CD4-positive, alpha-beta T cell (primary cell): Measurements from ENCODE around the gene ZNF536. TPM values are rescaled to one million over a fixed set of nuclear protein-coding genes. Genes with fewer than 3 reads are reported as not detected.
"Not testable (repeated sequence)": the region's sequence is repeated elsewhere in the genome, so short reads cannot be mapped to it uniquely, and the experiment has no call there.

ENCODE experiments used
- ATAC-seq: fragments of 200-7000 bp; cut with Tn5 transposase; one replicate; pipeline ENCODE4 v1.10.0; 2022; ENCODE audit warnings: mild to moderate bottlenecking; ENCODE audit not compliant: poor library complexity
- CTCF ChIA-PET: fragments of 350-600 bp; sonication (Branson Sonifier 250); formaldehyde crosslinking; loops from one replicate; lab custom pipeline; 2021; ENCODE audit warnings: antibody characterized with exemption, inconsistent platforms; lab: Charles Lee
- POLR2A ChIA-PET: fragments of 350-600 bp; sonication (Branson Sonifier 250); formaldehyde crosslinking; loops from one replicate; lab custom pipeline; 2021; ENCODE audit warnings: antibody characterized with exemption, inconsistent platforms; lab: Charles Lee
- DNase-seq, 14 experiments: peaks; one replicate each; pipeline ENCODE4 v3.0.0-alpha.2; 2013 to 2020; ENCODE audit warnings: mixed read lengths in 2 of 14
- H3K27ac ChIP-seq, 2 donors: one replicate each; pipeline versions ENCODE4 v1.5.1 to v1.7.0; 2013; ENCODE audit warnings: low read length in 2 of 2, low read depth in 1 of 2, mild to moderate bottlenecking in 1 of 2
- H3K27me3 ChIP-seq, 2 experiments: 1 replicate in 1 of 2; 2 replicates in 1 of 2; pipeline versions ENCODE4 v1.6.1 to v1.7.0; 2013; ENCODE audit warnings: low read length in 2 of 2, control low read depth in 1 of 2, mild to moderate bottlenecking in 1 of 2, moderate library complexity in 1 of 2; ENCODE audit not compliant: insufficient read depth in 2 of 2, control insufficient read depth in 1 of 2
- H3K36me3 ChIP-seq: one replicate; pipeline ENCODE4 v1.6.1; 2013; ENCODE audit warnings: low read length, control low read depth; ENCODE audit not compliant: insufficient read depth
- H3K4me1 ChIP-seq: one replicate; pipeline ENCODE4 v1.6.1; 2013; ENCODE audit warnings: low read length, control low read depth; ENCODE audit not compliant: insufficient read depth
- H3K4me3 ChIP-seq: one replicate; pipeline ENCODE4 v1.5.1; 2013; ENCODE audit warnings: mild to moderate bottlenecking, low read length, moderate library complexity
- H3K9me3 ChIP-seq, 2 experiments: 1 replicate in 1 of 2; 2 replicates in 1 of 2; pipeline versions ENCODE4 v1.6.1 to v1.7.0; 2013; ENCODE audit warnings: low read length in 2 of 2, mild to moderate bottlenecking in 2 of 2, control low read depth in 1 of 2, moderate library complexity in 1 of 2; ENCODE audit not compliant: control insufficient read depth in 1 of 2, insufficient read depth in 1 of 2
- H3K27ac Mint-ChIP-seq: one replicate; pipeline ENCODE4 v1.8.0; 2020; ENCODE audit warnings: mixed read lengths
- H3K27me3 Mint-ChIP-seq: one replicate; pipeline ENCODE4 v1.8.0; 2021; ENCODE audit warnings: mixed read lengths
- H3K36me3 Mint-ChIP-seq: one replicate; pipeline ENCODE4 v1.8.0; 2021; ENCODE audit warnings: low read depth, mixed read lengths
- H3K4me1 Mint-ChIP-seq: one replicate; pipeline ENCODE4 v1.8.0; 2021; ENCODE audit warnings: low read depth, mixed read lengths
- H3K4me3 Mint-ChIP-seq: one replicate; pipeline ENCODE4 v1.8.0; 2020; ENCODE audit warnings: mild to moderate bottlenecking, mixed read lengths
- H3K9me3 Mint-ChIP-seq: one replicate; pipeline ENCODE4 v1.8.0; 2020; ENCODE audit warnings: mixed read lengths
- intact Hi-C, 2 experiments: fragments of 100-400 bp; cut with DNase I in 1 of 2; cut with micrococcal nuclease in 1 of 2; formaldehyde crosslinking; loops; one replicate each; pipeline versions ENCODE4 v1.15.1 to v1.9.0; 2023 to 2025; cut with DNase I, micrococcal nuclease
- total RNA-seq, 174 experiments: library from RNA in 2 of 174; stranded (reverse) in 2 of 174; gene quantifications; one replicate each; pipeline ENCODE4 v1.2.3 and lab custom pipeline; 2021 to 2026
- TF ChIP-seq, protein P1 (sequence below): fragments of 200-600 bp; IDR thresholded peaks from one replicate; pipeline ENCODE4 v1.8.0; 2022; ENCODE audit warnings: antibody characterized with exemption, mild to moderate bottlenecking

The ZNF536 gene
- total RNA-seq, 2 experiments from 2014 or later = not detected

DNA sequence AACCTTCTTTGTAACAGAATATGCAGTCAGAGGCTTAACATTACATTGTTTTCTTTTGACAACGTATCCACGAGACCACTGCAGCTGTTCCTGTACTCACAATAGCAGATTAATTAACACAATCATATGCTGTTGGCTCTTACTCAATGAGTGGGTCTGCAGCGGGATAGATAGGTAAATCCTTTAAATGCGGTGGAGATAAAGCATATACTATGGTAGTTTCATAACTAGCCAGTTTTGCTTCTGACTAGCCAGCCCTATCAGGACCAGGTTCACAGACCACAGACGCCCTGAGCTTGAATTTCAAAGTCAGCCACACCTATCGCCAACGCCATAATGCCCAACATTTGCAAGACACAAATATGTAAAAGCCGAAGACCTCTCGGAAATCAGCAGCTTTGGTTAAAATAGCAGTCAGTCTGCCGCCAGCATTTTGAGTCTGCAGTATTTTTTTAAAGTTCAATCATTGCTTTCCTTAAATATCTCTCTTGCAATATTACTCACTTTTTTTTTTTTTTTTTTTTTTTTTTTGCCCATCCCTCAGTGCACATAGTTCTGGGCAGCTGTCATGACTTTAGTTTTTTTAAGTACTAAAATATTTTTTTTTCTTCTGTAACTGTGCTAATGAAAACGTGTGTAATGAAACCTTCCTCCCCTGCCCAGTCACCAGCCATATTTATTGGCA is 120.5 kb downstream of the ZNF536 start:
- ATAC-seq = no peak
- TF ChIP-seq, protein P1, sequence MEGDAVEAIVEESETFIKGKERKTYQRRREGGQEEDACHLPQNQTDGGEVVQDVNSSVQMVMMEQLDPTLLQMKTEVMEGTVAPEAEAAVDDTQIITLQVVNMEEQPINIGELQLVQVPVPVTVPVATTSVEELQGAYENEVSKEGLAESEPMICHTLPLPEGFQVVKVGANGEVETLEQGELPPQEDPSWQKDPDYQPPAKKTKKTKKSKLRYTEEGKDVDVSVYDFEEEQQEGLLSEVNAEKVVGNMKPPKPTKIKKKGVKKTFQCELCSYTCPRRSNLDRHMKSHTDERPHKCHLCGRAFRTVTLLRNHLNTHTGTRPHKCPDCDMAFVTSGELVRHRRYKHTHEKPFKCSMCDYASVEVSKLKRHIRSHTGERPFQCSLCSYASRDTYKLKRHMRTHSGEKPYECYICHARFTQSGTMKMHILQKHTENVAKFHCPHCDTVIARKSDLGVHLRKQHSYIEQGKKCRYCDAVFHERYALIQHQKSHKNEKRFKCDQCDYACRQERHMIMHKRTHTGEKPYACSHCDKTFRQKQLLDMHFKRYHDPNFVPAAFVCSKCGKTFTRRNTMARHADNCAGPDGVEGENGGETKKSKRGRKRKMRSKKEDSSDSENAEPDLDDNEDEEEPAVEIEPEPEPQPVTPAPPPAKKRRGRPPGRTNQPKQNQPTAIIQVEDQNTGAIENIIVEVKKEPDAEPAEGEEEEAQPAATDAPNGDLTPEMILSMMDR = no peak
- ChIA-PET CTCF (interaction anchor here (0.6 kb wide), 1 partner anchor 1195 kb away, joined by 3 read pairs; no protein-coding TSS in a partner anchor), POLR2A (no interaction called here)
- peaks cover 33% of the 10 kb centered on the region for H3K27me3 Mint-ChIP-seq
- no peak for DNase-seq
- H3K4me1 Mint-ChIP-seq = no peaks in the 10 kb centered on the region
- Histone ChIP-seq H3K4me1 (no peaks in the 10 kb centered on the region), H3K4me3 (no peak overlapping the region), H3K27me3 (no peaks in the 10 kb centered on the region), H3K36me3 (no peaks in the 10 kb centered on the region), H3K9me3 (no peaks in the 10 kb centered on the region), H3K27ac (no peak overlapping the region)
- no peak overlapping the region for H3K4me3 Mint-ChIP-seq
- intact Hi-C loops = no loop called here
- no peaks in the 10 kb centered on the region for H3K9me3 Mint-ChIP-seq
- no peaks in the 10 kb centered on the region for H3K36me3 Mint-ChIP-seq
- no peak overlapping the region for H3K27ac Mint-ChIP-seq

DNA sequence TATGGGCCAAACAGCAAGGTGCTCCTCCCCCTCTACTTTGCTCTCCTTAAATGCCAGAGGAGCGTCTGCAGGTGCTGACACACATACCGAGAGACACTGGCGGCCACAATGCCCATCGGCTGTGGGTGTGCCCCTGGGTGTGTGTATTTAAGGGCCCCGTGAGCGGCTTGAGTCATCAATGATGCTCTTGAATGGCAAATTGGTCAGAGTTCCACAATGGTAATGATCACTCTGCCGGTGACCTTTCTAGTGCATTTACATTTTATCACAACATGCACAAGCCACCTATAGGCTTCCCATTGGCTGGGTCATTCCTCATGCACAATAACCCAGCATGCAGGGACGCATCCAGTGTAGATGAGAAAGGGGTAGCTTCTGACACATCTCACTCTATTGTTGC is 124.8 kb downstream of the ZNF536 start:
- Histone ChIP-seq H3K9me3 (peaks cover 0 to 3% of the 10 kb centered on the region in 2 experiments), H3K27me3 (no peaks in the 10 kb centered on the region), H3K4me1 (no peaks in the 10 kb centered on the region), H3K36me3 (no peaks in the 10 kb centered on the region), H3K4me3 (no peak overlapping the region), H3K27ac (no peak overlapping the region)
- no peaks in the 10 kb centered on the region for H3K36me3 Mint-ChIP-seq
- intact Hi-C loops = no loop called here
- no peak for DNase-seq
- H3K9me3 Mint-ChIP-seq = no peaks in the 10 kb centered on the region
- ATAC-seq = no peak
- H3K4me3 Mint-ChIP-seq = no peak overlapping the region
- CTCF ChIA-PET = no interaction called here
- no peaks in the 10 kb centered on the region for H3K4me1 Mint-ChIP-seq
- TF ChIP-seq, protein P1 = no peak
- POLR2A ChIA-PET = no interaction called here
- no peak overlapping the region for H3K27ac Mint-ChIP-seq
- peaks cover 17% of the 10 kb centered on the region for H3K27me3 Mint-ChIP-seq

DNA sequence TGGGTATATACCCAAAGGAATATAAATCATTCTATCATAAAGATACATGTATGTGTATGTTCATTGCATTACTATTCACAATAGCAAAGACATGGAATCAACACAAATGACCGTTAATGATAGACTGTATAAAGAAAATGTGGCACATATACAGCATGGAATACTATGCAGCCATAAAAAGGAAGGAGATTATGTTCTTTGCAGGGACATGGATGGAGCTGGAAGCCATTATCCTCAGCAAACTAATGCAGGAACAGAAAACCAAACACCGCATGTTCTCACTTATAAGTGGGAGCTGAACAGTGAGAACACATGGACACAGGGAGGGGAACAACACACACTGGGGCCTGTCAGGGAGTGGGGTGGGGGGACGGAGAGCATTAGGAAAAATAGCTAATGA is 125.9 kb downstream of the ZNF536 start:
- ATAC-seq, H3K27ac Mint-ChIP-seq, H3K4me3 ChIP-seq, H3K27me3 ChIP-seq, H3K36me3 Mint-ChIP-seq, CTCF ChIA-PET, H3K4me1 ChIP-seq, H3K4me1 Mint-ChIP-seq, H3K36me3 ChIP-seq, POLR2A ChIA-PET, H3K4me3 Mint-ChIP-seq, intact Hi-C loops, H3K9me3 ChIP-seq, DNase-seq, H3K9me3 Mint-ChIP-seq, H3K27ac ChIP-seq: not testable (repeated sequence)
- H3K27me3 Mint-ChIP-seq = peaks cover 12% of the 10 kb centered on the region

DNA sequence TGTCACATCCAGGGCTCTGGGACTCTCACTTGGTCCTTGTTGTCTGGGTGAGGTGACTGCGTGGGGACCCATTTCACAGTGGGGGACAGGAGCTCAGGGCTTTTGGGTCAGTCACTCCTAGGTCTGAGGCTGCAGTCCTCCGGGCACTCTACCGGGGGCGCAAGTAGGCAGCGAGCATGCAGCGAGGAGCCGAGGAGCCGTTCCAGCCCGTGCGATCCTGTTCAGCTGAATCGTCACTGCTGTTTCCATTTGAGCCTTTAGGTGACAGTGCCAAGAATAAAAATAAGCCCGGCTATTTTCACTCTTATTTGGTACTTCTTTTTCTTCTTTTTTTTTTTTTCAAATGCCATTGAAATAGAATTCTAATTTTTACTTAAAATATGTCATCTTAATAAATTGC is 126.5 kb downstream of the ZNF536 start:
- no peak for ATAC-seq
- Histone ChIP-seq H3K4me1 (no peaks in the 10 kb centered on the region), H3K9me3 (peaks cover 0 to 3% of the 10 kb centered on the region in 2 experiments), H3K36me3 (no peaks in the 10 kb centered on the region), H3K27me3 (peaks cover 0 to 3% of the 10 kb centered on the region in 2 experiments), H3K4me3 (no peak overlapping the region), H3K27ac (no peak overlapping the region)
- Mint-ChIP-seq H3K4me1 (no peaks in the 10 kb centered on the region), H3K36me3 (no peaks in the 10 kb centered on the region), H3K9me3 (no peaks in the 10 kb centered on the region), H3K27me3 (peaks cover 5% of the 10 kb centered on the region), H3K4me3 (no peak overlapping the region), H3K27ac (no peak overlapping the region)
- TF ChIP-seq, protein P1 = no peak
- no peak for DNase-seq
- intact Hi-C loops = no loop called here
- ChIA-PET CTCF (no interaction called here), POLR2A (no interaction called here)
